GM19372 (cell line): Measurements from ENCODE around the gene TMEM147.

ENCODE experiments used
- ATAC-seq: cut with Tn5 transposase; IDR thresholded peaks from one replicate; pipeline ENCODE4 v1.9.1; 2021; ENCODE audit warnings: mild to moderate bottlenecking, low read depth, moderate library complexity; ENCODE audit not compliant: unreplicated experiment

TMEM147 gene

DNA sequence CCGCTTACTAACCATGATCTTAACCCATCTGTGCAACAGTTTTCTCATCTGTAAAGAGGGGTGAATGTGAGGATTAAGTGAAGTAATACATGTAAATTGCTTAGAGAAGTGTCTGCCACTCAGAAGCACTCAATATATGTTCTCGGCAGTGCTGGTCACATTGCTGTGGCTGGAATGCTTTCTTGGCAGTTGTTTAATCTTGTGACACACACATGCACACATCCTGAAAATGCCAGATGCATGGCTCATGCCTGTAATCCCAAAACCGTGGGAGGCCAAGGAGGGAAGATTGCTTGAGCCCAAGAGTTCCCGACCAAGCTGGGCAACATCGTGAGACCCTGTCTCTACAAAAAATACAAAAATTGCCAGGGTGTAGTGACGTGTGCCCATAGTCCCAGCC lies 27.1 kb upstream of the TMEM147 start:
- ATAC-seq: no peak

DNA sequence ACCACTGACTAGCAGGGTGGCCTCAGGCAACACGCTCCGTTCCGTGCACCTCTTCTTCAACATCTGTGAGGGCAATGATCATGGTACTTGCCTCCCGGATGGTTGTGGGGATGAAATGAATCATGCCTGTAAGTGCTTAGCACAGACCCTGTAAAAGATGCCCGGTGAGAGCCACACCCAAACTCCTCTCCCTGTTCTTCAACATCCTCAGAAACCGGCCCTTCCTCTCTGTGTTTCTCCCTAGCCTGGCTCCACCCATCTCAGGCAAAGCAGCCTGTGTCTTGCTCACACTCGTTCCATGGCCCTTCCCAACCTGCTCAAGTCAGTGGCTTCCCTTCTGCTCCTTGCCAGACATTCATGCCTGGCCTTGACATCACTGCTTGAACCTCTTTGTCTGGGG lies 26.1 kb upstream of the TMEM147 start:
- no peak for ATAC-seq

- ATAC-seq: no peak
These were observed 24.2 kb upstream of the TMEM147 start for GRCh38 chr19:35521124-35521743.

DNA sequence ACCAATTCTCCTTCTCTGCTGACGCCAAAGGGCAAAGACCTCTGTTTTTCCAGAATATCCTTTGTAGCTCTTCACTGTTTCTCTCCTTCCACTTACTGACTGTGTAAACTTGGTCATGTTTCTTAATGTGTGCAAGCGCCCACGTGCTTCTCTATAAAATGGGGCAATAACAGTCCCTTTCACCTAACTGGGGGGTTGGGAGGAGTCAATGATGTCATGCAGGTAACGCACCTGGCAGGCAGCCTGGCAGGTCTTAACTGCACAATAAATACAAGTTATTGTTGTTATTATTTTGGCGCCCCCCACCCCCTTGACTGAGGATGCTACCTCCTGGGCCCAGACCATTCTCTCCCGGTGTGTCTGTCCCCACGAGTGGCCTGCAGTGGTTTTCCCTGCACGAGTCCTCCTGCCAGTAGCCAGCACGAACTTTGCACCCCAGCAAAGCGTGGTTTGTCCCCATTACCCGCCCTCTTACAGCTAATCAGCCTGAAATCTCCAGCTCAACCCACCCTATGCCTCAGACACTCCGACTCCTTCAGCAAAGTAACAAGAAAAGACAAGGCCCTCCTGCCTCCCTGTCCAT lies 22.6 kb upstream of the TMEM147 start:
- no peak for ATAC-seq

GRCh38 chr19:35524181-35524837 lies 21.1 kb upstream of the TMEM147 start:
- no peak for ATAC-seq

- no peak for ATAC-seq
These were observed 19.6 kb upstream of the TMEM147 start for GRCh38 chr19:35525873-35526272.

- no peak for ATAC-seq
These were observed 17.0 kb upstream of the TMEM147 start, which contains the start of gene SBSN for GRCh38 chr19:35528218-35529038. SBSN (minus strand) TSS chr19:35528311; CDS start chr19:35528281, 30 bp downstream.

GRCh38 chr19:35529241-35530218 lies 15.9 kb upstream of the TMEM147 start:
- no peak for ATAC-seq

GRCh38 chr19:35531291-35531690 lies 14.1 kb upstream of the TMEM147 start:
- ATAC-seq: no peak

- no peak for ATAC-seq
These were observed 12.1 kb upstream of the TMEM147 start, which contains the start of gene GAPDHS for GRCh38 chr19:35533201-35533821. GAPDHS (plus strand) TSS chr19:35533456; CDS start chr19:35533528, 72 bp downstream.

GRCh38 chr19:35533822-35534392 lies 11.5 kb upstream of the TMEM147 start:
- ATAC-seq: no peak

DNA sequence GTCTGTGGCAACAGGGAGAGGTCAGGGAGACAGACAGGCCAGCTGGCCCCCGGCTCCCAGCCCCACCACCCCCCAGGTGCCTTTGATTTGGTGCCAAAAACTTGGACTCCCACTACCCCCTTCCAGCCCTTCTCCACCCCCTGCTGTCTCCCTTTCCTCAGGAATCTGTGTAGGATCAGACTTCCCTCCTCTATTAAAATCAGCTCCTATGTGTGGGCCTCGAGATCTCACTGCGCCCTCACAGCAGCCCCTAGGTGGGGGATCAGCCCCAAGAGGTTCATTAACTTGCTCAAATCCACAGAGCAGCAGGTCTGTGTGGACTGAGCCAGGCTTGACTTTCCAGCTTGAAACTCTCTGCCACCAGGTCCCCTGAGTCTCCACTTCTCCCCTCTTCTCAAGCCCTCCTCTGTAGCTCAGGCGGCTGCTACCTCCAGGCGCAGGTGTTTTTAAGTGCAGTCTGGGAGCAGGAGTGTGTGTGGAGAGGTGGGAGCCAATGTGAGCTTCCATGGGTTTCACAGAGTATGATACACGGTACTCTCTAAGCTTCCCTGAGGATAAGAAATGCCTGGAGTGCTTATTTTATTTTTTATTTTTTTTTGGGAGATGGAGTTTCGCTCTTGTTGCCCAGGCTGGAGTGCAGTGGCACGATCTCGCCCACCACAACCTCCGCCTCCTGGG lies 10.5 kb upstream of the TMEM147 start:
- no peak for ATAC-seq

GRCh38 chr19:35539314-35539713 lies 6.1 kb upstream of the TMEM147 start:
- ATAC-seq: no peak

DNA sequence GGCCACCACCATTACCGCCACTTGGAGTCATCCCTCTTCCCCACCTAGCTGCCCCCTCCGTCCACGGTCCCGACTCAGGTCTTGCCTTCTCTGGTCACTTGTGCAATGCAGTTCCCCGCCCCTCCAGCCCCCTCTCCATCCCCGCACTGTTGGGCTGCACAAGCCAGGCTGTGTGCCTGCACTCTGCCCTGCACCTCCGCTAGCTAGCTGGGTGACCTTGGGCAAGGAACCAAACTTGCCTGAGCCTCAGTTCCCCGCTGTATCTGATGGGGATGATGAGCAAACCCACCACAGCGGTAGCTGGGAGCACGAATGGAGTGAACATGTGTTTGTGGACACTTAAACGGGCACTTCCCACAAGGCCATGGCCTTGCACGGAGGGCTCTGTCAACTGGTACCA lies 5.6 kb upstream of the TMEM147 start:
- no peak for ATAC-seq

DNA sequence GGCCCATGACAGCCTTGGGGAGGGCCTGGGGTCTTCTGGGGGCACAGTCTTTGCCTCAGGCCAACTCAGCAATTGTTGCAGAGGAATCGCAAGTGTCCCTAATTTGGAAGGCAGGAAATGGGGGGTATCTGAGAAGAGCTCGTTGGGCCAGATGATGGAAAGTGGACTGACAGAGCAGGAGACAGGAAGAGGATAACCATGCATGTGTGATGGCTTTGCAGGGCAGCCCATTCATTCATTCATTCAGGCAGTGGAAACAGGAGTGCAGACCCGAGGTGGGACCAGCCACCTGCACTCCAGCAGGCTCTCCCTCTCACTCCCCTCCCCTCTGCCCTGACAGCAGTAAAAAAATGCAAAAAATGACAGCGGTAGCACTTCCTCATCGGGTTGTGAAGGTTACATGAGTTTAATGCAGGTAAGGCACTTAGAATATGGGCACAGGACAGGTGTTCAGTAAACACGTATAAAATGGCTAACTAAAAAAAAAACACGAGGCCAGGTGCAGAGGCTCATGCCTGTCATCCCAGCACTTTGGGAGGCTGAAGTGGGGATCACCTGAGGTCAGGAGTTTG lies 5.0 kb upstream of the TMEM147 start:
- no peak for ATAC-seq

DNA sequence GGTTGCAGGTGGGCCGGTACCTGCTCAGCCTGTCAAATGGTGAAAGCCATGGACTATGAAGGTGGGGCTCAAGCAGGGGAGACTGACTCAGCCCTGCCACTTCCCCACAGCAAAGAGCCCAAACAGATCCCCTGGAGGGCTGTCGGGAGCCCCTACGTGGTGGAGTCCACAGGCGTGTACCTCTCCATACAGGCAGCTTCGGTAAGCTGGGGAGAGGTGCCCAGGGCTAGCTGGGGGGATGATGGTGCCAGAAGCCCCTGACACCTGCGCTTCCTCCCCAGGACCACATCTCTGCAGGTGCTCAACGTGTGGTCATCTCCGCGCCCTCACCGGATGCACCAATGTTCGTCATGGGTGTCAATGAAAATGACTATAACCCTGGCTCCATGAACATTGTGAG lies 3.2 kb upstream of the TMEM147 start:
- no peak for ATAC-seq

GRCh38 chr19:35543280-35544109 lies 1.9 kb upstream of the TMEM147 start:
- no peak for ATAC-seq
